ENCODE data around the gene SLC6A13. TPM values are rescaled to one million over a fixed set of nuclear protein-coding genes. Genes with fewer than 3 reads are reported as not detected.

SLC6A13 gene
- total RNA-seq, 1 experiment from 2014 or later, result 3.5 TPM

DNA sequence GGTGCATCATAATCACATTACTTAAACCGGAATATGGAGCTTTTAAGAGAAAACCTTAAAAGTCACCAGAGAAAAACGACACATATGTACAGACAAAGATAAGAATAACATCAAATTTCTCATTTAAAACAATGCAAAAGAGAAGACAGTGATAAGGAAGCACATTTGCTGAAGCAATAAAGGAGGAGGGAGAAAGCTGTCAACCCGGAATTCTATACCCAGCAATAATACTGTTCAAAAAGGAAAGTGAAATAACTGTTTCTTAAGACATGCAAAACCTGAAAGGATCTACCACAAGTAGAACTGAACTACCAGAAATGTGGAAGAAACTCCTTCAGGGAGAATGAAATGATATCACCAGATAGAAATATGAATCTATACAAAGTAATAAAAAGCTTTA is 15.4 kb downstream of the SLC6A13 start:
- H3K9me3 Mint-ChIP-seq (ENCODE audit: low read depth, unreplicated experiment), result peaks cover 5% of the 10 kb centered on the region
- H3K4me3 Mint-ChIP-seq (ENCODE audit: low read depth, unreplicated experiment), result no peak overlapping the region
- TF ChIP-seq, protein P1, sequence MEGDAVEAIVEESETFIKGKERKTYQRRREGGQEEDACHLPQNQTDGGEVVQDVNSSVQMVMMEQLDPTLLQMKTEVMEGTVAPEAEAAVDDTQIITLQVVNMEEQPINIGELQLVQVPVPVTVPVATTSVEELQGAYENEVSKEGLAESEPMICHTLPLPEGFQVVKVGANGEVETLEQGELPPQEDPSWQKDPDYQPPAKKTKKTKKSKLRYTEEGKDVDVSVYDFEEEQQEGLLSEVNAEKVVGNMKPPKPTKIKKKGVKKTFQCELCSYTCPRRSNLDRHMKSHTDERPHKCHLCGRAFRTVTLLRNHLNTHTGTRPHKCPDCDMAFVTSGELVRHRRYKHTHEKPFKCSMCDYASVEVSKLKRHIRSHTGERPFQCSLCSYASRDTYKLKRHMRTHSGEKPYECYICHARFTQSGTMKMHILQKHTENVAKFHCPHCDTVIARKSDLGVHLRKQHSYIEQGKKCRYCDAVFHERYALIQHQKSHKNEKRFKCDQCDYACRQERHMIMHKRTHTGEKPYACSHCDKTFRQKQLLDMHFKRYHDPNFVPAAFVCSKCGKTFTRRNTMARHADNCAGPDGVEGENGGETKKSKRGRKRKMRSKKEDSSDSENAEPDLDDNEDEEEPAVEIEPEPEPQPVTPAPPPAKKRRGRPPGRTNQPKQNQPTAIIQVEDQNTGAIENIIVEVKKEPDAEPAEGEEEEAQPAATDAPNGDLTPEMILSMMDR (IDR thresholded peaks at IDR 0.05; ENCODE audit: unreplicated experiment), result no peak
- no TSS peak for BruUV-seq (replicated peaks)
- no peak for DNase-seq
- no peak overlapping the region for H3K27ac Mint-ChIP-seq (ENCODE audit: unreplicated experiment)
- no peaks in the 10 kb centered on the region for H3K4me1 Mint-ChIP-seq (ENCODE audit: low read depth, unreplicated experiment)
- CTCF ChIA-PET, result interaction anchor here (0.6 kb wide), 1 partner anchor 392 kb away, joined by 4 read pairs; no protein-coding TSS in a partner anchor
- H3K27me3 Mint-ChIP-seq (ENCODE audit: unreplicated experiment), result no peaks in the 10 kb centered on the region
- H3K36me3 Mint-ChIP-seq (ENCODE audit: insufficient read depth, unreplicated experiment), result no peaks in the 10 kb centered on the region
- intact Hi-C loops (cut with micrococcal nuclease; ENCODE audit: unreplicated experiment), result no loop called here

DNA sequence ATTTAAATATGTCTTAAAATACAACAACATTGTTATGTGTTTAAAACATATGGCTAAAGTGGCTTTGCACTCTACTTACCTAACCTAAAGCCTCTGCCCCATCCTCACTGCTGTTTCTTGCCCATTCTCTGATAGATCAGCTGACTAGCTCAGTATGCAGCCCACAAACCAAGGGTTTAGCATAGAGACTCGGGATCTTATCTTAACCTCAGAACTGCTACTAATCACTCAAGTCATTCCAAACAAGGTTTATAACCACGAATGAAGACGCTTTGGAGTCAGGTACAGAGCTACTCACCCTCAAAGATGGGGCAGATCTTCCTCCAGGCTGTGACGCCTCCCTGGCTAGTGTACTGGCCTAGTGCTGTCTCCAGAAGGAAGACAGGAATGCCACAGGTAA is 19.3 kb downstream of the SLC6A13 start:
- no peak overlapping the region for H3K27ac Mint-ChIP-seq (ENCODE audit: unreplicated experiment)
- H3K27me3 Mint-ChIP-seq (ENCODE audit: unreplicated experiment), result peaks cover 16% of the 10 kb centered on the region
- peaks cover 9% of the 10 kb centered on the region for H3K9me3 Mint-ChIP-seq (ENCODE audit: low read depth, unreplicated experiment)
- CTCF ChIA-PET, result no interaction called here
- BruUV-seq (replicated peaks), result no TSS peak
- TF ChIP-seq, protein P1 (IDR thresholded peaks at IDR 0.05; ENCODE audit: unreplicated experiment), result no peak
- intact Hi-C loops (cut with micrococcal nuclease; ENCODE audit: unreplicated experiment), result no loop called here
- DNase-seq, result no peak
- no peaks in the 10 kb centered on the region for H3K4me1 Mint-ChIP-seq (ENCODE audit: low read depth, unreplicated experiment)
- no peak overlapping the region for H3K4me3 Mint-ChIP-seq (ENCODE audit: low read depth, unreplicated experiment)
- H3K36me3 Mint-ChIP-seq (ENCODE audit: insufficient read depth, unreplicated experiment), result no peaks in the 10 kb centered on the region

DNA sequence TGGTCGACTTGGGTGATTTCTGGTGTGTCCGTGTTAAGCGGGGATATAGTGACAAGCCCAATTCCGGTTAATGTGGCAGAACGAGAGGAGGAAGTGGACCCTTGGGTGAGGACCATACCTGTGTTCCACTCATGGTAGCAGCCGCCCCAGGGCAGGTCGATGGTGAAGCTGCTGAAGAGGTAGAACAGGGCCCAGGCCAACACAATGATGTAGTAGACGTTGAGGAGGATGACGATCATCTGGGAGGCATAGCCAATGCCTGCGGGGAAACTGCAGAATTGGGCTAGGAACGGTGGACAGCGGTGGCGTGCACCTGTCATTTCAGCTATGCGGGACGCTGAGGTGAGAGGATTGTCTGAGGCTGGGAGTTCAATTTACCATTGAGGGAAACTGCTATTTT is 20.1 kb downstream of the SLC6A13 start:
- Mint-ChIP-seq H3K27me3 (ENCODE audit: unreplicated experiment) (peaks cover 17% of the 10 kb centered on the region), H3K4me1 (ENCODE audit: low read depth, unreplicated experiment) (no peaks in the 10 kb centered on the region), H3K27ac (ENCODE audit: unreplicated experiment) (no peak overlapping the region), H3K4me3 (ENCODE audit: low read depth, unreplicated experiment) (no peak overlapping the region), H3K9me3 (ENCODE audit: low read depth, unreplicated experiment) (peaks cover 9% of the 10 kb centered on the region), H3K36me3 (ENCODE audit: insufficient read depth, unreplicated experiment) (no peaks in the 10 kb centered on the region)
- TF ChIP-seq, protein P1 (IDR thresholded peaks at IDR 0.05; ENCODE audit: unreplicated experiment), result no peak
- CTCF ChIA-PET, result interaction anchor here (0.6 kb wide), 1 partner anchor 8 kb away, joined by 9 read pairs; no protein-coding TSS in a partner anchor
- no TSS peak for BruUV-seq (replicated peaks)
- DNase-seq, result no peak
- intact Hi-C loops (cut with micrococcal nuclease; ENCODE audit: unreplicated experiment), result no loop called here

DNA sequence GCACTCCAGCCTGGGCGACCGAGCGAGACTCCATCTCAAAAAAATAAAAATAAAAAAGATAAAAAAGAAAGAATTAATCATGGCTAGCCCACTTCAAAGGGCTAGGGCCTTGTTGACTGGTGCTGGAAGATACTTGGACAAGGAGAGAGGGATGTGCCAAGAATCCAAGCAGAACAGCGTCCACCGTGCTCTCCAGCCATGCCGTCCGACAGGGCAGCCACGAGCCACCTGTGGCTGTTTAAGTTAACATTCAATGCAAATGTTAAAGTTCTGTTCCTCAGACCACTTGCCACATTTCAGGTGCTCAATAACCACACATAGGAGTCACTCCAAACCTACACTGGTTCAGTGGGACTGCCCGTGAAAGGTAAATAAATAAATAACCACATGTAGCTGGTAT is 21.4 kb downstream of the SLC6A13 start:
- no peak overlapping the region for H3K4me3 Mint-ChIP-seq (ENCODE audit: low read depth, unreplicated experiment)
- no peak for DNase-seq
- peaks cover 17% of the 10 kb centered on the region for H3K27me3 Mint-ChIP-seq (ENCODE audit: unreplicated experiment)
- TF ChIP-seq, protein P1 (IDR thresholded peaks at IDR 0.05; ENCODE audit: unreplicated experiment), result no peak
- H3K9me3 Mint-ChIP-seq (ENCODE audit: low read depth, unreplicated experiment), result peaks cover 9% of the 10 kb centered on the region
- no TSS peak for BruUV-seq (replicated peaks)
- intact Hi-C loops (cut with micrococcal nuclease; ENCODE audit: unreplicated experiment), result no loop called here
- no peaks in the 10 kb centered on the region for H3K36me3 Mint-ChIP-seq (ENCODE audit: insufficient read depth, unreplicated experiment)
- no peaks in the 10 kb centered on the region for H3K4me1 Mint-ChIP-seq (ENCODE audit: low read depth, unreplicated experiment)
- CTCF ChIA-PET, result no interaction called here
- H3K27ac Mint-ChIP-seq (ENCODE audit: unreplicated experiment), result no peak overlapping the region

All from Calu3 (cell line).